ENCODE results near the gene CREBL2.
A peak's percentile ranks its signal among the peaks of the same experiment; 100 is the strongest.

CREBL2 gene

DNA sequence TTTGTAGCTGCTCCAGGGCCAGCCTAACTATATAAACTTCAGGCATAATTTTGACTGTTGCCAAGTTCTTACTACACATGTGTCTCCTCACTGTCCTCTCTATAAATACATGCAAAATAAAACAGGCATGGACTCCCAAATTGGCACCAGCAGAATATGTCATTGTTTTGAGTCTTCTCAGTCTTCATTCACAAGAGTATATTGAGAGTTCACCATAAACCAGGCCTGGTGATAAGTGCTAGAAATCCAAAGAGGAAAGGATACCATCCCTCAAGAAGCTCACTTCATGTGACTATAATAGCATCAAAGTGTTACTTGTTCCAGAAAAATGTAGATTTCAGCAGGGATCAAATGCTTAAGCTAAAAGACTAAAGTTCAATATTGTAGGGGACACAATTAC, 70.6 kb downstream of the CREBL2 start:
- DNase-seq: no peak

DNA sequence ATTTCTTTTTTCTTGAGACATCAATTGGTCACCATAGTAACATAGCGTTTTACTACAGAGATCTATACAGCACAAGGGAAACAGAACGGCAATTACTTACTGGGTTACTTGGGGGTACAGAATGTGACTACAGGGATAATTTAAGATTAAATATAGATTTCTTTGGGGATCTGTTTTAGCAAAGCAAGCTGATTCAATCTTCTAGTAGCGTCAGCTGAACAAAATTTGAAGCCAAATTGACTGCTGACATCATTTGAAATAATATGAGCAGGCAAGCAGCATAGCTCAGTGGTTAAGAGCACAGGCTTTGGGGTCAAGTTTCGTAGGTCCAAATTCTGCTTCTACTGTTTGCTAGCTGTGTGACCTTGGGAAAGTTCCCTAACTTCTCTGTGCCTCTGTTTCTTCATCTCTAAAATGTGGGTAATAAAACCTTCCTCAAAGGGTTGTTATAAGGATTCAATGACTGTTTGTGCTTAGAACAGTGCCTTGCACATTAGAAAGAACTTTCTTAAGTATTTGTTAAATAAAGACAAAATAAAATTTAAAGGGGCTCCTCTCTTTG, 71.5 kb downstream of the CREBL2 start:
- no peak for DNase-seq

DNA sequence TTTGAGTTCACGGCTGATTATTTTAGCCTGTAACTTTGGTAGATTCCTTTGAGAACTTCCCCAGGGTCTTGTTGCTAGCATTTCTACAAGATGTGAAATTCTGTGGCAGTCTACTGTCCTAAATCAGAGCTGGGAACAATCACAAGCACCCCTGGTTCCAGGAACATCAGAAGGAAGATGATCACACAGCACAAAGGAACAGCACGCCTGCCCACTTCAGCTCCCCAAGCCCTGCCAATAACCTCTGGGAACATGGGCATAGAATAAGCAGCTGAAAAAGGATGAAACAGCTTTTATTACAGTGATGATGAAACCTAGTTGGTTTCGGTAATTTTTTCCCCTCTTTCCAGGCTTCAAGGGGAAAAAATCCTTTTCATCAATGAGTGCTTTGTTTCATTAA, 72.0 kb downstream of the CREBL2 start:
- peak in 1 of 2 experiments; percentile 18 for DNase-seq

DNA sequence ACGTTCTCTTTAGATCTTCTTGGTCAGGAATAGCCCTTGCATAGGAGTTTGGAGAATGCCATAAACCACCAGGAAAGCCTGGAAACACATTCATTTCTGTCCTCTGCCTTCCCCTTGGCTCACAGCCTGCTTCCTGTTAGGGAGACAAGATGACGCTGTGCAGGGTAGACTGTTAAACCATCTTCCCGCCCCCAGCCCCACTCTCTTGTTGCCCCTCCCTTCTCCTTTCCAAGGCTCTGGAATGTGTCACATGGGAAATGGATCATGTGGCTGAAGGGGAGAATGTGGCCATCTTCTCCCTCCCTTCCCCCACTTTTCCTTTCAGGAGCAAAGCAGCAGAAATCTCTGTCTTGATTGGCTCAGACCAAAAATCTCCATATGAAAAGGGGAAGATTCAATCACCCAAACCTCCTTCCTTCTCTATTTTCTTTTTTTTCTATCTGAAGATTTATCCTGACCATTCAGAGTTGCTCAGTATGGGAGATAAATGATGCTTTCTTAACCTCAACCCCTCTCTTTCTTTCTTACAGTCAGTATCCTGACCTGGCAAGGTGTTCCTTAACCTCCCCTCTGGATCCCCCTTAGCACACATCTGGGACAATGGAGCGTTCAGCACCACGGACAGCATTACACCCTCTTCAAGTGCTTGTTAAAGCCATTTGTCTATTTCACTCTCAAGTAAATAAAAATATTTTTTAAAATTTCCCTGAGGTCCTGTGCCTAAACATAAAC, 72.9 kb downstream of the CREBL2 start:
- DNase-seq: peak; percentile 89 to 94

DNA sequence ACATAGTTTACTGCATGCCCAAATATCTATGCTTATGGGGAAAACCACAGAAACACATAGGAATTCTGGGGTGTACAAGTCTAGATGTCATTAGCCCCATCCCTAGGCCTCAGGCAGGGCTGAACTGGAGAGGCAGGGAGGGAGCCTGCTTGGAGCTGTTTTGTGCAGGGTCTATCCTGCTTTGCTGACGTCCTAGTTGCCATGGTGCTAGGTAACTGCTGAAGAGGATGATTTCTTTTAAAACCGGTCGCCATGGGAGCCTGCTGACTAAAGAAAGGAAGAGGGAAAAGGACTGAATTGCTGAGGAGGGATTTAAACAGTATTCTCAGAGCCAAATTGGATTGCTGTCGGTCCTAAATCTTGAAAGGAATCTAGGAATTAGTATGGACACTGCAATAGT, 73.6 kb downstream of the CREBL2 start:
- peak; percentile 8 to 26 for DNase-seq

DNA sequence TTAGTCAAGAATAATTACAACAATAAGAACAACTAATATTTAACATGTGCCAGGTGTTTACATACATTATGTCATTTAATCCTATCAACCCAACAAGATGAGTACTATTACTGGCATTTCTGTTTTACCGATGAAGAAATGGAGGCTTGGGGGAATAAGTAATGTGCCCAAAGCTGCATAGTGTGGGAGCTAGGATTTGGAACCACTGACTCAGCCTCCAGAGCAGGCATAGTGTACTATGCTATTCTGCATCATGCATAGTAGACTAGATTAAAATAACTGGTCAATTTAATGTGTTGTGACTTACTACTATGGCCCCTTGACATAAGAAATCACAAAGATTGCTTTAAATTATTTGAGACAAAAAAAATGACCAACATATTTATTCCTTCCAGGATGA, 74.8 kb downstream of the CREBL2 start:
- DNase-seq: no peak

DNA sequence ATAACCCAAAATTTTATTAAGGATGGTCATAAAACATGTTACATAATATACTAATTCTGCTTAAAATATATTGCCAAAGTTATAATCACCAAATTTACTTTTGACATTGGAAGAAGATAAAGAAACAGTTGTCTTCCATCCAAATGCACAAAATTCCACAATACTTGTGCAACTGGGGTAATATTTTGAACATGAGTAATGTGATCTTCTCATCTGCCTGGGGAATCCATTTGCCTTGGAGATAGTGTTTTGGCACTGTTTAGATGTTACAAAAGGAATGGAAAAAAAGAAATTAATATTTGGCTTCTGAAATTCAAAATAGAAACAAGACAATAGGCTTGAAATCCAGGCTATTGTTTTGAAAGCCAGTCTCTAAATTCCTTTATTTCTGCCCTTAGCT, 75.2 kb downstream of the CREBL2 start:
- no peak for DNase-seq

DNA sequence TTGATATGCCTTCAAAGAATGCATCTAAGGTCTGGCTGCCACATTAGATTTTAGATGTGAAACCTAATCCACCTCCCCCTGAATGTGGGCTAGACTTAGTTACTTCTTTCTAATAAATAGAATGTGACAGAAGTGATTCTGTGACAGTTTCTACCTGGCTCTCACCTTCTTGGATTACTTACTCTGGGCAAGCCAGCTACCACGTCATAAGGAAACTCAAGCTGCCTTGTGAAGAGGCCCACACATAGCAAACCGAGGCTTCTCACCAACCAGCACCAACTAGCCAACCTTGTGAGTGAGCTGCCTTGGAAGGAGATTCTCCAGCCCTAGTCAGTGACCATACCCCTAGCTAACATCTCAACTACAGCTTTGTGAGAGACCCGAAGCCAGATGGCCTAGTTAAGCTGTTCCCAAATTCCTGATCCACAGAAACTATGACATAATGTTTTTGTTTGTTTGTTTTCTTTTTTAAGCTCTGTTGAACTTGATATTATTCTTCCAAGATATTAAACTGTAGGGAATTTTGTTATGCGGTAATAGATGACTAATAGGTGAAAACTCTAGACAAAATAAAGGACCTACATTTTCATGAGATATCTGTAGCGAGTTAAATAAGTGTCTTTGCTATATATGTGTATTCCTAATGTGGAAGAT, 78.1 kb downstream of the CREBL2 start:
- no peak for DNase-seq

DNA sequence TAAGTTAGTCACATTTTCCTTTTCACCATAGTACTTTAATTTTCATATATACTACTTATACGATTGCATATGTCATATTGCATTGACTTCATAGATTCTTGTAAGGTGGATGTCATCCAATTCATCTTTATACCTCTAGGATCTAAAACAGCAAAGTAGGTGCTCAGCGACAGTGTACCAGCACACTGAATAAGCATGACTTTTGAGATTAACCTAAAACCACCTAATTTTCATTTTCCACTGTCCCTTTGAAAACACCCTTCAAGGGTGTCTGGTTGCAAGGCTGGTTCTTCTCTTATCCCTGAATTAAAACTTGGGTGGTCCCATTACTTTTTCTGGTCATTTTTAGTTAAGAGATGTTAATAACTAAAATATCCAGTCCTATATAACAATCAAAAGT, 79.9 kb downstream of the CREBL2 start:
- DNase-seq: no peak

DNA sequence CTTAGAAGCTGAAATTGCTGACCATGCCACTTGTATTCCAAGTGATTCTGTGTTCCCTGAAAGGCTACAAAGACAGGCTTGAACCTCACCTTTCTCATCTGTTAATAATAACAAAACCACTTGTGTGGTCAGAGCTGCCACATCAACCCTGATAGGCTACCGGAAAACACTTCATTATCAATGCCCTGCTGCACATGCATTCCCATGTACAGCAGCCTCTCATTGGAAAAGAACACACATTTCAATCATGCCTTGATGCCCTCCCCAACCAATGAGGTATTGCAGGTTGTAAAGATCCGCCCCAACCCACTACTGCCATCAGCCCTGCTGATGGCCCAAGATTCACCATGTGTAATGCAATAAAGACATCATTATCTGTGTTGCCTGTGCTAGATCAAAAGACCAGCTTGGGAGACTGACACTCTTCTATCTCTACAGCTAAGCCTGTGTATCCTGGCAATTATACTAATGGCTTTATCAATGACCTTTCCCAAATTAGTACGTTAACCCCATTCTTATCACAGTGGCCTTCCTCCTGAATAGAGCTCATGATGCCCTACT, 81.5 kb downstream of the CREBL2 start:
- no peak for DNase-seq

All from NCI-H2081 (cell line).